H1 (cell line): ENCODE measurements around the gene SEMA3B. TPM values are rescaled to one million over a fixed set of nuclear protein-coding genes. Genes with fewer than 3 reads are reported as not detected.

Experiments
- CTCF ChIA-PET: fragments of 300-600 bp; sonication (Branson Sonifier 250); formaldehyde crosslinking; loops from one replicate; lab custom pipeline; 2021; ENCODE audit not compliant: partially characterized antibody; lab: Charles Lee
- POLR2A ChIA-PET: fragments of 300-600 bp; sonication (Branson Sonifier 250); formaldehyde crosslinking; loops from one replicate; lab custom pipeline; 2021; ENCODE audit warnings: inconsistent platforms; ENCODE audit not compliant: partially characterized antibody; lab: Charles Lee
- DNase-seq, 2 experiments: peaks; one replicate each; pipeline versions ENCODE4 v3.0.0 to v3.0.0-alpha.2; 2010 to 2022; ENCODE audit warnings: low spot score in 2 of 2, low read depth in 1 of 2, mixed read lengths in 1 of 2
- FAIRE-seq: peaks from 2 replicates; lab custom pipeline; 2011; peaks lifted over from hg19 to GRCh38; lab: Jason Lieb, UNC
- H2AFZ ChIP-seq: 2 replicates; pipeline ENCODE4 v1.8.1; 2012; ENCODE audit warnings: low read length, inconsistent platforms
- H2AK5ac ChIP-seq: 2 replicates; pipeline ENCODE4 v1.6.1; 2013; ENCODE audit warnings: low read depth, low read length
- H2BK120ac ChIP-seq: replicated peaks from 2 replicates; pipeline ENCODE3; 2013; ENCODE audit warnings: low read depth, low read length, inconsistent platforms
- H2BK12ac ChIP-seq: 2 replicates; pipeline ENCODE4 v1.6.1; 2013; ENCODE audit warnings: low read depth, low read length
- H2BK15ac ChIP-seq: 2 replicates; pipeline ENCODE4 v1.6.1; 2013; ENCODE audit warnings: low read length
- H2BK20ac ChIP-seq: 2 replicates; pipeline ENCODE4 v1.6.1; 2013; ENCODE audit warnings: low read length
- H2BK5ac ChIP-seq: 2 replicates; pipeline ENCODE4 v1.6.1; 2013; ENCODE audit warnings: low read depth, low read length
- H3K14ac ChIP-seq: 2 replicates; pipeline ENCODE4 v1.6.1; 2013; ENCODE audit warnings: inconsistent platforms; ENCODE audit not compliant: insufficient read length
- H3K18ac ChIP-seq: 2 replicates; pipeline ENCODE4 v1.6.1; 2013; ENCODE audit warnings: low read length; ENCODE audit errors: extremely low read depth
- H3K23ac ChIP-seq: 2 replicates; pipeline ENCODE4 v1.6.1; 2013; ENCODE audit warnings: inconsistent platforms; ENCODE audit not compliant: insufficient read length
- H3K23me2 ChIP-seq: 2 replicates; pipeline ENCODE4 v1.6.1; 2013; ENCODE audit warnings: low read depth, low read length
- H3K27ac ChIP-seq: 2 replicates; pipeline ENCODE4 v1.6.1; 2011; ENCODE audit warnings: low read depth, low read length, inconsistent platforms
- H3K27me3 ChIP-seq, 4 experiments: replicated peaks in 1 of 4; 1 replicate in 1 of 4; 2 replicates in 3 of 4; pipeline versions ENCODE4 v1.6.1 to v1.8.1; 2011 to 2013; ENCODE audit warnings: low read length in 3 of 4, mild to moderate bottlenecking in 3 of 4, inconsistent platforms in 2 of 4, mixed read lengths in 2 of 4, moderate library complexity in 1 of 4; ENCODE audit not compliant: control insufficient read depth in 3 of 4, insufficient read depth in 3 of 4; ENCODE audit errors: extremely low read depth in 1 of 4
- H3K36me3 ChIP-seq, 4 experiments: 2 replicates each; pipeline versions ENCODE4 v1.6.1 to v1.8.1; 2011 to 2013; ENCODE audit warnings: mild to moderate bottlenecking in 4 of 4, low read length in 3 of 4, moderate library complexity in 2 of 4, control low read depth in 1 of 4, inconsistent platforms in 1 of 4; ENCODE audit not compliant: insufficient read depth in 4 of 4, control insufficient read depth in 2 of 4
- H3K4ac ChIP-seq: replicated peaks from 2 replicates; pipeline ENCODE3; 2013; ENCODE audit warnings: low read length, low read depth, mixed read lengths, inconsistent platforms; ENCODE audit not compliant: insufficient read length
- H3K4me1 ChIP-seq, 4 experiments: replicated peaks in 1 of 4; 1 replicate in 1 of 4; 2 replicates in 3 of 4; pipeline versions ENCODE4 v1.6.1 to v1.8.1; 2011 to 2013; ENCODE audit warnings: low read length in 3 of 4, inconsistent platforms in 2 of 4, mixed read lengths in 1 of 4; ENCODE audit not compliant: insufficient read depth in 4 of 4, control insufficient read depth in 3 of 4
- H3K4me2 ChIP-seq, 2 experiments: 2 replicates each; pipeline versions ENCODE4 v1.6.1 to v1.8.1; 2011 to 2013; ENCODE audit warnings: low read depth in 2 of 2, low read length in 2 of 2, control low read depth in 1 of 2, inconsistent platforms in 1 of 2, mild to moderate bottlenecking in 1 of 2; ENCODE audit not compliant: insufficient read depth in 1 of 2
- H3K4me3 ChIP-seq, 4 experiments: fragments of 200-600, 300-600 bp in 1 of 4; sonication (generic), shearing (Covaris generic), sonication (Bioruptor Twin) in 1 of 4; 2 replicates each; pipeline versions ENCODE4 v1.5.1 to v1.8.1; 2011 to 2016; ENCODE audit warnings: low read length in 4 of 4, low read depth in 3 of 4, control low read depth in 2 of 4, inconsistent platforms in 2 of 4, mild to moderate bottlenecking in 2 of 4, mixed read lengths in 1 of 4, moderate library complexity in 1 of 4; ENCODE audit not compliant: insufficient read depth in 2 of 4; ENCODE audit errors: extremely low read depth in 1 of 4
- H3K56ac ChIP-seq: replicated peaks from 2 replicates; pipeline ENCODE3; 2013; ENCODE audit warnings: low read depth, mild to moderate bottlenecking, mixed read lengths, low read length, inconsistent platforms; ENCODE audit not compliant: insufficient read length
- H3K79me1 ChIP-seq: 2 replicates; pipeline ENCODE4 v1.6.1; 2013; ENCODE audit warnings: low read depth, low read length, control low read depth
- H3K79me2 ChIP-seq, 2 experiments: 2 replicates each; pipeline versions ENCODE4 v1.6.1 to v1.8.1; 2012 to 2013; ENCODE audit warnings: low read length in 2 of 2, mild to moderate bottlenecking in 2 of 2, inconsistent platforms in 1 of 2; ENCODE audit not compliant: insufficient read depth in 2 of 2, control insufficient read depth in 1 of 2
- H3K9ac ChIP-seq, 4 experiments: replicated peaks in 1 of 4; 1 replicate in 1 of 4; 2 replicates in 3 of 4; pipeline versions ENCODE4 v1.6.1 to v1.8.1; 2011 to 2013; ENCODE audit warnings: low read depth in 3 of 4, low read length in 3 of 4, control low read depth in 2 of 4, mild to moderate bottlenecking in 2 of 4, moderate library complexity in 2 of 4, inconsistent platforms in 1 of 4; ENCODE audit errors: extremely low read depth in 1 of 4
- H3K9me3 ChIP-seq, 2 experiments: 2 replicates each; pipeline versions ENCODE4 v1.6.1 to v1.8.1; 2012 to 2013; ENCODE audit warnings: mild to moderate bottlenecking in 2 of 2, moderate library complexity in 2 of 2, control low read depth in 1 of 2, inconsistent platforms in 1 of 2, low read depth in 1 of 2, low read length in 1 of 2, mixed read lengths in 1 of 2; ENCODE audit not compliant: insufficient read depth in 2 of 2
- H4K20me1 ChIP-seq, 2 experiments: replicated peaks in 1 of 2; 2 replicates each; pipeline versions ENCODE3 to v1.8.1; 2011 to 2013; ENCODE audit warnings: inconsistent platforms in 2 of 2, low read length in 2 of 2, mild to moderate bottlenecking in 1 of 2; ENCODE audit not compliant: insufficient read depth in 2 of 2, control insufficient read depth in 1 of 2
- H4K5ac ChIP-seq: 2 replicates; pipeline ENCODE4 v1.6.1; 2013; ENCODE audit warnings: low read length, low read depth, mixed read lengths, inconsistent platforms; ENCODE audit not compliant: insufficient read length
- H4K8ac ChIP-seq: 2 replicates; pipeline ENCODE4 v1.8.0; 2013; ENCODE audit warnings: mild to moderate bottlenecking, moderate library complexity, low read length, inconsistent platforms; ENCODE audit not compliant: insufficient read depth; ENCODE audit errors: extremely low read depth
- H4K91ac ChIP-seq: replicated peaks from 2 replicates; pipeline ENCODE3; 2013; ENCODE audit warnings: low read length, mixed read lengths, inconsistent platforms; ENCODE audit not compliant: insufficient read length
- BACH1 ChIP-seq: IDR thresholded peaks from 2 replicates; pipeline ENCODE4 v1.6.1; 2012; ENCODE audit warnings: low read length, improper control_type of control experiment
- CBX8 ChIP-seq: fragments of 300-800, 300-1000 bp; sonication (generic); IDR thresholded peaks from 2 replicates; pipeline ENCODE4 v1.7.1; 2016; ENCODE audit warnings: low read depth, low read length, borderline replicate concordance
- EGR1 ChIP-seq: IDR thresholded peaks from 2 replicates; pipeline ENCODE4 v1.6.1; 2011; ENCODE audit warnings: low read depth, low read length, borderline replicate concordance
- FOSL1 ChIP-seq: IDR thresholded peaks from 2 replicates; pipeline ENCODE4 v1.6.1; 2011; ENCODE audit warnings: mild to moderate bottlenecking, low read depth, low read length, moderate library complexity; ENCODE audit not compliant: insufficient read depth
- KDM4A ChIP-seq: IDR thresholded peaks from one replicate; pipeline ENCODE4 v1.7.1; 2012; ENCODE audit warnings: low read depth, mild to moderate bottlenecking, moderate library complexity, low read length, inconsistent platforms; ENCODE audit not compliant: severe bottlenecking
- POLR2A ChIP-seq, 2 experiments: IDR thresholded peaks; 1 replicate in 1 of 2; 2 replicates in 1 of 2; pipeline ENCODE4 v1.6.1; 2011; ENCODE audit warnings: low read depth in 2 of 2, low read length in 2 of 2, mild to moderate bottlenecking in 2 of 2; ENCODE audit errors: control extremely low read depth in 1 of 2
- POLR2AphosphoS5 ChIP-seq: IDR thresholded peaks from 2 replicates; pipeline ENCODE4 v1.6.1; 2011; ENCODE audit warnings: low read depth, low read length
- RBBP5 ChIP-seq: IDR thresholded peaks from 2 replicates; pipeline ENCODE4 v1.7.1; 2012; ENCODE audit warnings: low read depth, mild to moderate bottlenecking, inconsistent platforms, low read length, moderate library complexity, borderline replicate concordance
- SAP30 ChIP-seq: fragments of 300-600 bp; sonication (generic); IDR thresholded peaks from 2 replicates; pipeline ENCODE4 v1.7.1; 2012; ENCODE audit warnings: low read length, moderate library complexity, mild to moderate bottlenecking, inconsistent platforms; ENCODE audit not compliant: insufficient read depth, insufficient replicate concordance
- WGBS, 2 experiments: shearing (Covaris generic) in 1 of 2; methylation state at CpG; one replicate each; pipeline versions ENCODE4 v1.1.6 to v1.1.7; 2013 to 2015; ENCODE audit warnings: low lambda C conversion rate in 2 of 2, mixed read lengths in 2 of 2, inconsistent platforms in 1 of 2, low coverage in 1 of 2, missing lambda C conversion rate in 1 of 2; ENCODE audit not compliant: insufficient replicate concordance in 2 of 2, insufficient coverage in 1 of 2, insufficient read length in 1 of 2; ENCODE audit errors: extremely low coverage in 1 of 2, missing lambda C conversion rate in 1 of 2; 5-methylcytosine and 5-hydroxymethylcytosine counted together
- polyA plus RNA-seq, 7 experiments: library from polyadenylated mRNA; depleted of rRNA in 3 of 7; stranded (reverse) in 5 of 7; unstranded in 2 of 7; fragments of >200 nt in 5 of 7; fragments of 200-250 nt in 2 of 7; gene quantifications; 1 replicate in 5 of 7; 2 replicates in 1 of 7; 4 replicates in 1 of 7; pipeline versions ENCODE4 v1.2.1 to v1.2.3, GENCODE V29; 2011 to 2013; ENCODE audit warnings: missing spikeins in 2 of 7, mixed read lengths in 2 of 7
- total RNA-seq: library from RNA; stranded (reverse); fragmentation: NEBNext Ultra II Directional; extraction: Animal tissue kit (Norgen Biotek cat#: 25700); gene quantifications from 2 replicates; pipeline ENCODE4 v1.2.1, GENCODE V29; 2021

Gene SEMA3B
- total and polyA plus RNA-seq, 2 of the 8 experiments (the other 6 are each of a cell fraction or from before 2014, with no cell fraction given): 3.0 to 4.7 TPM

GRCh38 chr3:50322115-50322385, 53.1 kb downstream of the SEMA3B start:
- 1% methylated on average over 14 of the region's 14 CpGs; no CpG with 5 or more reads in 1 of the 2 experiments for WGBS, 2 experiments
- no peak overlapping the region for H3K14ac ChIP-seq
- peak overlapping the region; percentile 97 for H3K4me2 ChIP-seq
- H3K23ac ChIP-seq: no peak overlapping the region
- peak overlapping the region; percentile 91 for H4K91ac ChIP-seq
- FAIRE-seq: no peak
- H2BK15ac ChIP-seq: peak overlapping the region; percentile 88; the same call in 1 of the 2 replicates
- H2BK12ac ChIP-seq: no peak overlapping the region; the same call in 1 of the 2 replicates
- H3K79me1 ChIP-seq: peaks cover 20% of the 10 kb centered on the region
- no peaks in the 10 kb centered on the region for H3K27me3 ChIP-seq
- H2AFZ ChIP-seq: peak overlapping the region; percentile 29; the same call in 1 of the 2 replicates
- peaks cover 13 to 28% of the 10 kb centered on the region in 2 experiments for H4K20me1 ChIP-seq
- H3K36me3 ChIP-seq: peaks cover 23 to 35% (median 30%) of the 10 kb centered on the region in 4 experiments
- peaks cover 17% of the 10 kb centered on the region for H3K23me2 ChIP-seq
- peaks cover 0 to 29% of the 10 kb centered on the region in 2 experiments; a peak in 3 of 4 replicates for H3K79me2 ChIP-seq
- H2BK5ac ChIP-seq: peak overlapping the region; percentile 99
- peak overlapping the region; percentile 64 for H4K5ac ChIP-seq
- DNase-seq: no peak
- H3K56ac ChIP-seq: peak overlapping the region; percentile 84
- peak overlapping the region in 3 of 4 experiments; percentile 61 to 78 (median 66); a peak in 6 of 7 replicates for H3K9ac ChIP-seq
- H3K4ac ChIP-seq: peak overlapping the region; percentile 33
- H3K18ac ChIP-seq: peak overlapping the region; percentile 97
- POLR2A ChIA-PET: interaction anchor here (1.4 to 12.6 kb wide), 9 partner anchors 8 to 86 kb away, joined by 3 to 149 read pairs (median 16); partner anchors contain the start of genes GNAI2, HYAL1, HYAL3 and IFRD2
- TF ChIP-seq POLR2AphosphoS5 (peak; percentile 17; the same call in 1 of the 2 replicates), RBBP5 (no peak), CBX8 (no peak), EGR1 (no peak), BACH1 (no peak), FOSL1 (no peak), KDM4A (peak; percentile 73), POLR2A (IDR thresholded peaks at IDR 0.05; ENCODE audit: control extremely low read depth in 1 of 2, low read depth in 2 of 2, low read length in 2 of 2) (peak in 1 of 2 experiments; percentile 16; a peak in 1 of 3 replicates), SAP30 (peak; percentile 20)
- H2BK20ac ChIP-seq: no peak overlapping the region
- H3K4me3 ChIP-seq: peak overlapping the region; percentile 89 to 96 (median 94)
- peaks cover 0 to 37% (median 20%) of the 10 kb centered on the region in 4 experiments; a peak in 6 of 7 replicates for H3K4me1 ChIP-seq
- H2BK120ac ChIP-seq: no peak overlapping the region
- H3K27ac ChIP-seq: peak overlapping the region; percentile 38; the same call in 1 of the 2 replicates
- H4K8ac ChIP-seq: peak overlapping the region; percentile 36; the same call in 1 of the 2 replicates
- H2AK5ac ChIP-seq: no peak overlapping the region
- CTCF ChIA-PET: interaction anchor here (1.0 to 7.5 kb wide), 14 partner anchors 10 to 130 kb away, joined by 3 to 75 read pairs (median 7); partner anchors contain the start of genes CYB561D2, GNAT1, HYAL1 and IFRD2
- no peaks in the 10 kb centered on the region for H3K9me3 ChIP-seq
